Caki2 (cell line): Measurements from ENCODE around the gene C1QTNF2. TPM values are rescaled to one million over a fixed set of nuclear protein-coding genes. Genes with fewer than 3 reads are reported as not detected.

Experiments used
- DNase-seq: peaks from one replicate; pipeline ENCODE4 v3.0.0-alpha.2; 2015; ENCODE audit warnings: low read depth
- in situ Hi-C: cut with HindIII; loops from 2 replicates; pipeline ENCODE4 v1.10.0; 2016; ENCODE audit warnings: low sequenced_read_pairs, low pct_unique_long_range_greater_than_20kb, mixed read lengths
- total RNA-seq: library from RNA; depleted of rRNA; stranded (reverse); fragments of >200 nt; shearing (Covaris generic); gene quantifications from 2 replicates; pipeline ENCODE4 v1.2.3, GENCODE V29; 2014; ENCODE audit warnings: low replicate concordance; rRNA removed

C1QTNF2 gene
- total RNA-seq, 1 experiment from 2014 or later = not detected

DNA sequence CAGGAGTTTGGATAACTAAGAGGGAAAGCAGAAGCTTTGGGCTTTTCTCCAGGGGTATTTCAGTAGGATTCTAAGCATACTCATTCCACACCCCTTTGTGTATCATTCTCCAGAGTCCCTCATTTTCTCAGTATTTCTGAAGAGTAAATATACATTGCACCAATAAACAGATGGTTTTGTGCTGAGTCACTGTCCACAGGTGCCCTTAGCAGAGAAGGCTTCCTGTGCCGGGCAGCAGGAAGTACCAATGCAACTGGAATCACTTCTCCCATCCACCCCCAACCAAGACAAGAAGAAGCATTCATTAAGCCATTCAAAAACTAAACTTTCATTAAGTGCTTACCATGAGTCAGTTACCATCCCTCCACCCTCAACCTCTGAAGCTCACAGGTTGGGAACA, 54.5 kb downstream of the C1QTNF2 start:
- peak; percentile 79 for DNase-seq
- in situ Hi-C loops = no loop called here

DNA sequence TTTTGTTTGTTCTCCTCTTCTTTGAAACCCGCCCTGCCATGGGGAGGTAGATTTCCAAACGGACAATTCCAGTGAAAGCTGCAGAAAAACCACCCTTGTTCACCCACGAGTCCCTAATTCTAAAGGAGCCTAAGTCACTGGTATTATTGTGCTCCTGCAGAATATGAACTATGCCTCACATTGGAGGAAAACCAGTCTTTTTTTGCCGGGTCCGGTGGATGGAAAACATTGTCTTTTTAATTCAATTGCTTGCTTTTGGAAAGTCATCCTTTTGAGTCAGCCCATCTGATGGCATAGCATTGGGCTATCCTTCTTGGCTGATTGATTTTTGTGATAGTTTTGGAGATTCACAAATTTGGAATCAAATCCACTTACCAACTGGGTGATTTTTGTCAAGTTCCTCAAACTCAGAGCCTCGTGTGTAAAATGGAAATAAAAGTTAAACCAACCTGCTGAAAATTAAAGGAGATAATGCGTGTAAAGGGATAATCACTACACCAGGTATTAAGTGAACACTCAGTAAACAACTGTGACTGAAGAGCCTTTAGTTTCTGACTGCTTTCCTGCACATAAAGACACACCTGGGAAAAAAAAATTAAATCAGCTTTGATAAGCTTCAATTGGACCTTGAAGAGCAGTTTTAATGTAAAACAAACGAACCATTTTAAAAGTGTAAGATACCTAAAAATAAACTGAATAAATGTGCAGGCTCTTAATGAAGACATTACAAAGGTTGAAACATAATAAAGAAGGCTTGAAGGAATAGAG, 57.3 kb downstream of the C1QTNF2 start:
- in situ Hi-C loops = no loop called here
- DNase-seq = no peak

DNA sequence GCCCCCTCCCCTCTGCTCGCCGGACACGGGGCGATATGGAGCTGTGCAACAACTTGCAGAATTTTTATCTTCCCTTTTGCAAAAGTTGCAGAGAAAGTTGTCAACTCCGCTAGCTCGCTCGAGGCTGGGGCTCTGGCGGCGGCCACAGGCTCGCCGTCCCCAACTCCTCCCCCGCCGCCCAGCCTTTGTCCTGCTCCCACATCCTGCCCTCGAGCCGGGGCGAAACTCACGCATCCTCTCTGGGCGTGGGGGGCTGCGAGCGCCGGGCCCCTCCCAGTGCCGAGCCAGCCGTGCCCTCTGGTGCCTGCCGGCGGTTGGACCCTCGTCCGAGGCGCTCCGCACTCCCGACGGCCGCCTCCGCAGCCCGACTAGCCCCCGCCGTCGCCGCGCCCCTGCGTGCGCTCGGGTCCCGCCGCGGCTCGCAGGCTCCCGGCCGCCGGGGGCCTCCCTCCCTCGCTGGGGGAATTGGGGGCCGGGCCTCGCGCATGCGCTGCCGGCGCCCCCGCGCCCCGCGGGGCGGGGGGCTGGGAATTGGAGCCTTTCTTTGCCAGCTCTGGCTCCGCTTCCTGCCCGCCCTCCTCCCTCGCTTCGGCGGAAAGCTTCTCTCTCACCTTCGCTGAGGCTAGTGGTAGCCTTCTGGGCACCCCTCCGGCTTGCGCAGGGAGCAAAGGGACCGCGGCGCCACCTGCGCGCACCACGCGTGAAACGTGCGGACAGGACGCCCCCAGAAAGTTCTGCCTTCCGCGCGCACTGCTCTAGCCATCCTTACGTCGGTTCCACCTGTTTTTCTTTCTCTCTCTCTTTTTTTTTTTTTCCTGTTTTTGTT, 58.1 kb downstream of the C1QTNF2 start, which contains the start of gene CCNJL:
Gene CCNJL, minus strand, starts transcription at position 431 of the 826 bp plus-strand sequence. CDS start 641 bp downstream, outside the sequence.
- DNase-seq = peak; percentile 86

DNA sequence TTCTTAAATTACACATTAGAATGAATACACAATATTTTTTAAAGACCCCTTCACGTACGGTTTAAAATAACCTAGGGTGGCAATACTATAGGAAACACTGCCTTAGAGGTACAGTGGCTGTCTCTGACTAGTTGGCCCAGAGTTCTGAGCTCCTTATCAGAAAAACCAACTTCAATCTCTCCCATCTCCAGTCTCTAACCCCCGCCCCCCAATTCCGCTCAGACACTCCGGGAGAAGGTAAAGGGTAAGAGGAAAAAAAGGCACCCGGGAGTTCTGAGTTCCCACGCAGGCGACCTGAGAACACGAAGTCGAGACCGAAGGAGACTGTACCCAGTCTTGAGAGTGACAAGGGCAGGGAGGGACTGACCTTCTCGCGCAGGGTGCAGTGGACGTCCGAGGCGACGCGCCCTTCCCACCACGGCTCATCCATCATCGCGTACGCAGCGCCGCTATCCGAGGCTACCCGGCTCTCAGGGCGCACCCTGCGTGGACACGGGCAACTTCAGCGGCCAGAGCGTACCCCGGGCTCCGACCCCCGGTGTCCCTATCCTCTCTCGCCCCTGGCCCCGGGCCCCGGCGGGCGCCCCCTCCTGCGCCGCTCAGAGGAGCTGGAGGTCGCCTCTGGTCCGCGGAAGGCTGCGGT, 58.8 kb downstream of the C1QTNF2 start:
- DNase-seq = peak; percentile 30
- in situ Hi-C loops = no loop called here

More for the DNA sequence above, 58.1 kb downstream of the C1QTNF2 start, which contains the start of gene CCNJL:
- in situ Hi-C loops = no loop called here

DNA sequence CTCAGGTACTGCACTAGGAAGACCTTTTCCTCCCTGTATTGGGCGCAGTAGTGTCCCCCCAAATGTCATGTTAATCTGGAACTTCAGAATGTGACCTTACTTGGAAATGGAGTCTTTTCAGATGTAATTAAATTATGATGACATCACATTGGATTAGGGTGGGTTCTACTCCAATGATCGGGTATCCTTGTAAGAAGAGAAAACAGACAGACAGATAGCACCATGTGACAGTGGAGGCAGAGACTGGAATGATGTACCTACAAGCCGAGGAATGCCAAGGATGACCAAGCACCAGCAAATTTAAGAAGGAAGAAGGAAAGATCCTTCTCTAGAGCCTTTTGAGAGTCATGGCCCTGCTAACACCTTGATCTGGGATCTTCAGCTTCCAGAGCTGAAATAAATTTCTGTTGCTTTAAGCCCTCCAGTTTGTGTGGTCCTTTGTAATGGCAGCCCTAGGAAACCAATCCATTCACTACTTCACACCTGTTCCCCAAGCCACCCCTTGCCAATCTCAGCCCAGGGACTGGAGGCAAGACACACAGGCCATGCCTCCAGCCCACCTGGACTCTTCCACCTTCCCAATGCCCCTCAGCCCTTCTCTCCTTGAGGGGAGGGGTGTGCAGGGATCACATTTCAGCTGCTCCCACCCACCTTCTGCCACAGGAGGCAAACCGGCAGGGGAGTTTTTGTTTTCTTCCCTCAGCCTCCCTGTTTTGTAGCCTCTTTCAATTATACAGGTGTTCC, 59.7 kb downstream of the C1QTNF2 start:
- DNase-seq = no peak
- in situ Hi-C loops = no loop called here

DNA sequence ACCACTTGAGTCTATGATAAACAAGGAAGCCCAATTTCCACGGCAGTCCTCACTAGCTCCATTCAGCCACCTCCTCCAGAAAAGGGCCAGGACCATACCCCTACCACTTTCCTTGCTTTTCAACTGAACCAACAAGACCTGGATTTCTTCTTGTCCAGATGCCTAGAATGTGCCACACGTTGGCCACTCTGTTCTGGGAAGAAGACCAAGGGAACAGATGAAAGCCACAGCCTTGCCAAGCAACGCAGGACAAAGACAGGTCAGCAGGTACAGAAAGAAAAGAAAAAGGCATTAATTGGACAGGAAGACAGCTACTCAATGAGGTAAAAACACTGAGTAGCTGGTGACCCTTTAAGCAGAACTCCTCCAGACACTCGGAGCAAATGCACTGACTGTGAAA, 60.3 kb downstream of the C1QTNF2 start:
- DNase-seq = no peak
- in situ Hi-C loops = no loop called here

DNA sequence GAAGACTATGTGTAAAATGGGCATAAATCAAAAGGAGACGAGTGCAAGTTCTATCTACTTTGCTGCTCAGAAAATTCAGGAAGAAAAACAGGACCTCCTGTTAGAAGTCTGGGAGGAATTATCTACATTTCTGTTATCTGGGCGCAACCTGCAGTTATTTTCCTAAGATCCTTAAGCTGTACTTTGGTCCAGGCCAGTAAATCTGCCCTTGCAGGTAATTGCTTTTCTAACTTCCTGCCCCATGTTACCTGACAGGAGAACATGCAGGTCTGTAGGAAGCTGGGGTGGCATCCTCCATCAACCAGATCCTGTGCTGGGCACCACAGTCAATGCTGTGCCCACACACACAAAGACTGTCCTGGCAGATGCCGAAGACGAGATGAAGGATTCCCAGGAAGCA, 63.7 kb downstream of the C1QTNF2 start:
- DNase-seq = no peak
- in situ Hi-C loops = no loop called here

DNA sequence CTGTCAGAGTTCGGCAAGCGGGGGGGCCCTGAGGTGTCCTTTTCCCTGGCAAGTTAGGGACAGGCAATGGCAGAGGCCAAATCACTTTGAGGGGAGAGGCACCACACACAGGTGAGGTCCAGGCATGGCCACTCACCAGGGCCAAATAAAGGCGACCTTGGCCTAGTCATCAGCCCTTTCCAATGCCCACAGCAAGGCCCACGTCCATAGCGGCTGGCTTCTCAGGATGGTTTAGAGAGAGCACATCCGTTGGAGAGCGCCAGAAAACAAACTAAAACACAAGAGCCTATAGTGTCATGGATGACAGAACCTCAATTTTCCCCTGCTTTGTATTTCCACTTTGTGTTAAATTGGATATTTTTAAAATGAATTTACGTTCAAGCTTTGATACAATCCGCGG, 65.1 kb downstream of the C1QTNF2 start:
- in situ Hi-C loops = no loop called here
- no peak for DNase-seq

DNA sequence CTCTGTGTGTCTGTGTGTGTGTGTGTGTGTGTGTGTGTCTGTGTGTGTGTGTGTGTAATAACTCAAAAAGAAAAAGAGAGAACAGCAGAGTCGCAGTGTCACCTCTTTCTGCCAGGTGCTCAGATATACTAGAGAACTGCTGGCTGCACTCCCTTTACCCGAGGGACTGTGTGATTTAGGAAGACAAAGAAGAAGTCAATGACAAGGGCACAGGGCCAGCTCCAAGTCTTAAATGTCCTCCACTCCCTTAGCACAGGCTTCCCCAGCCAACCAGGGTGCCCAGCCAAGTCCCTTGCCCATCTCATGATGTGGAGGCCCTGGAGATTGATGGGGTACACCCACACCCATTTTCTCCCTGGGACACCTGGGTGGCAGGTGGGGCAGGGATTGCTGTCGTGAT, 66.7 kb downstream of the C1QTNF2 start:
- in situ Hi-C loops = no loop called here
- DNase-seq = no peak

DNA sequence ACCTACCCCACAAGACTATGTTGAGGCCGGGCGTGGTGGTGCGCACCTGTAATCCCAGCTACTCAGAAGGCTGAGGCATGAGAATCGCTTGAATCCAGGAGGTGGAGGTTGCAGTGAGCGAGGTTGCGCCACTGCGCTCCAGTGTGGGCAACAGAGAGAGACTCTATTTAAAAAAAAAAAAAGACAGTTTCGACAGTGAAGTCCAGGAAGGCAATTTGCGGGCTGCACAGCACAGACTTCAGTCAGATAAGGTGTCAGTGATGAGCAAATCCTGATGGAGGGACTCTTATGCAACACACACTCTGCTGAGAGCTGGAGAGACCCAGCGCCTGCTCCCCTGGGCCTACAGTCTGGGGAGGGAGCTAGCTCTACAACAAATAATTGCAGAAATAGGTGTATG, 72.2 kb downstream of the C1QTNF2 start:
- in situ Hi-C loops = no loop called here

DNA sequence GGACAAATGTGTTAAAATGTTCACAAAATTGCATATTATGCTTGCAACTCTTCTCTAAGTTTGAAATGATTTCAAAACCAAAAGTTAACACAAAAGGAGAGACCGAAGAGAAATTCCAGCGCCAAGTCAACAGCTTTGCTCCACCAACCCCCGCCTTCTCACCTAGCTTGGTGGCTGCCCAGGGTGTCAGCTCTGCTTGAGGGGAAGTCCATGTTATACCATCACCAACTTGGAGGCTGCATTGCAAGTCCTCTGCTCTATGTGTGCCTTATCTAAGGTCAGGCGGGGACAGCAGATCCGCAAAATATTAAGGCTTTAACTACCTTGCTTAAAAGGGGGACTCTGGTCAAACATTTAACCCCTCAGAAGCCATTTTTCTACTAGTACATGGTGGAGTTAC, 72.7 kb downstream of the C1QTNF2 start:
- no peak for DNase-seq
- in situ Hi-C loops = no loop called here

More for the DNA sequence above, 72.2 kb downstream of the C1QTNF2 start:
- DNase-seq = no peak

Other genes with a start within 250 kb of the C1QTNF2 start
- 22.4 and 46.5 TPM in 2 replicates for gene FABP6, start 141.1 kb downstream of the C1QTNF2 start, total RNA-seq
- gene CCNJL, start 58.1 kb downstream of the C1QTNF2 start, total RNA-seq = 4.6 and 5.1 TPM in 2 replicates
- 7.6 and 8.3 TPM in 2 replicates for gene FAM200C, start 29.4 kb upstream of the C1QTNF2 start, total RNA-seq
- 73.8 and 114 TPM in 2 replicates for gene SLU7, start 48.5 kb upstream of the C1QTNF2 start, total RNA-seq
- gene PTTG1, start 51.2 kb upstream of the C1QTNF2 start, total RNA-seq = 973 and 1,427 TPM in 2 replicates